SU-DHL-6 (cell line): ENCODE data around the gene CNKSR3.

Source experiments
- H2AFZ ChIP-seq: fragments of 200-600 bp; sonication (generic); 2 replicates; pipeline ENCODE4 v1.6.1; 2014; ENCODE audit warnings: low read depth, mild to moderate bottlenecking, moderate library complexity, mixed read lengths, antibody characterized with exemption, low read length; ENCODE audit not compliant: severe bottlenecking
- H3F3A ChIP-seq: fragments of 200-600 bp; shearing (Covaris generic); 2 replicates; pipeline ENCODE4 v1.6.0; 2016; ENCODE audit warnings: antibody characterized with exemption, mild to moderate bottlenecking; ENCODE audit not compliant: insufficient read depth
- H3K27ac ChIP-seq: fragments of 200-600 bp; sonication (generic); 2 replicates; pipeline ENCODE4 v1.5.1; 2016; ENCODE audit warnings: low read depth, mild to moderate bottlenecking, low read length, moderate library complexity, mixed read lengths
- H3K27me3 ChIP-seq: fragments of 200-600 bp; sonication (generic), shearing (Covaris generic); 2 replicates; pipeline ENCODE4 v1.6.0; 2014; ENCODE audit warnings: mild to moderate bottlenecking, low read length
- H3K36me3 ChIP-seq: fragments of 200-600 bp; sonication (generic); 2 replicates; pipeline ENCODE4 v1.6.1; 2014; ENCODE audit warnings: mild to moderate bottlenecking, low read length, mixed read lengths
- H3K4me2 ChIP-seq: fragments of 300-600, 200-600 bp; shearing (Covaris generic), sonication (generic); 2 replicates; pipeline ENCODE4 v1.6.0; 2014; ENCODE audit warnings: low read length, low read depth, mild to moderate bottlenecking; ENCODE audit not compliant: poor library complexity, severe bottlenecking
- H3K4me3 ChIP-seq: fragments of 200-600 bp; sonication (generic); 2 replicates; pipeline ENCODE4 v1.5.1; 2014; ENCODE audit warnings: antibody characterized with exemption, low read length, mild to moderate bottlenecking, mixed read lengths; ENCODE audit not compliant: insufficient read depth, poor library complexity, severe bottlenecking
- H3K79me2 ChIP-seq: fragments of 200-600 bp; sonication (generic); 2 replicates; pipeline ENCODE4 v1.6.1; 2014; ENCODE audit warnings: mild to moderate bottlenecking, low read length, moderate library complexity; ENCODE audit not compliant: insufficient read depth
- H3K9ac ChIP-seq: fragments of 200-600 bp; sonication (generic); 2 replicates; pipeline ENCODE4 v1.7.0; 2014; ENCODE audit warnings: mild to moderate bottlenecking, low read length
- H3K9me2 ChIP-seq: fragments of 200-600 bp; sonication (generic); replicated peaks from 2 replicates; pipeline ENCODE4 v1.6.1; 2014; ENCODE audit warnings: low read length; ENCODE audit not compliant: insufficient read depth
- H3K9me3 ChIP-seq: fragments of 200-600 bp; sonication (generic); 2 replicates; pipeline ENCODE4 v1.6.1; 2014; ENCODE audit warnings: low read length, mixed read lengths; ENCODE audit not compliant: insufficient read depth
- H4K20me1 ChIP-seq: fragments of 200-600 bp; sonication (generic); 2 replicates; pipeline ENCODE4 v1.6.1; 2014; ENCODE audit warnings: low read depth, mild to moderate bottlenecking, antibody characterized with exemption, low read length, moderate library complexity, mixed read lengths
- CTCF ChIP-seq: fragments of 200-600 bp; sonication (generic); IDR thresholded peaks from one replicate; pipeline ENCODE4 v1.5.1; 2017; ENCODE audit warnings: antibody characterized with exemption, mild to moderate bottlenecking, low read length, moderate library complexity; ENCODE audit not compliant: insufficient read depth, poor library complexity, severe bottlenecking
- EZH2phosphoT487 ChIP-seq: fragments of 200-600 bp; sonication (generic), shearing (Covaris generic); conservative IDR thresholded peaks from 2 replicates; pipeline ENCODE4 v1.6.1; 2018; ENCODE audit warnings: mild to moderate bottlenecking, antibody characterized with exemption, low read length, moderate library complexity, mixed read lengths

The CNKSR3 gene

GRCh38 chr6:154513601-154514320 lies 3.3 kb upstream of the CNKSR3 start:
- TF ChIP-seq EZH2phosphoT487 (no peak), CTCF (no peak)
- no peak overlapping the region for H2AFZ ChIP-seq
- no peak overlapping the region for H3K9ac ChIP-seq

GRCh38 chr6:154512201-154512600 lies 1.7 kb upstream of the CNKSR3 start:
- H3K9ac ChIP-seq, result no peak overlapping the region
- no peaks in the 10 kb centered on the region for H3K27me3 ChIP-seq
- H3K79me2 ChIP-seq, result no peaks in the 10 kb centered on the region
- no peaks in the 10 kb centered on the region for H4K20me1 ChIP-seq
- H2AFZ ChIP-seq, result no peak overlapping the region
- H3K4me2 ChIP-seq, result no peak overlapping the region
- TF ChIP-seq CTCF, result no peak
- no peak for TF ChIP-seq EZH2phosphoT487
- no peaks in the 10 kb centered on the region for H3K36me3 ChIP-seq
- H3F3A ChIP-seq, result no peaks in the 10 kb centered on the region
- H3K27ac ChIP-seq, result no peak overlapping the region
- H3K4me3 ChIP-seq, result no peak overlapping the region
- no peaks in the 10 kb centered on the region for H3K9me2 ChIP-seq
- no peaks in the 10 kb centered on the region for H3K9me3 ChIP-seq

More at GRCh38 chr6:154513601-154514320, 3.3 kb upstream of the CNKSR3 start:
- Histone ChIP-seq H3K4me2 (no peak overlapping the region), H4K20me1 (no peaks in the 10 kb centered on the region), H3K36me3 (no peaks in the 10 kb centered on the region), H3K27ac (no peak overlapping the region), H3K79me2 (no peaks in the 10 kb centered on the region), H3K27me3 (no peaks in the 10 kb centered on the region), H3K4me3 (no peak overlapping the region), H3K9me2 (no peaks in the 10 kb centered on the region), H3F3A (no peaks in the 10 kb centered on the region), H3K9me3 (no peaks in the 10 kb centered on the region)

GRCh38 chr6:154511791-154512190 lies 1.3 kb upstream of the CNKSR3 start:
- H3K9me2 ChIP-seq, result no peaks in the 10 kb centered on the region
- H3K27me3 ChIP-seq, result no peaks in the 10 kb centered on the region
- no peaks in the 10 kb centered on the region for H3F3A ChIP-seq
- H3K36me3 ChIP-seq, result no peaks in the 10 kb centered on the region
- H3K4me2 ChIP-seq, result no peak overlapping the region
- H4K20me1 ChIP-seq, result no peaks in the 10 kb centered on the region
- H2AFZ ChIP-seq, result no peak overlapping the region
- TF ChIP-seq EZH2phosphoT487 (no peak), CTCF (no peak)
- H3K9ac ChIP-seq, result no peak overlapping the region
- no peaks in the 10 kb centered on the region for H3K9me3 ChIP-seq
- no peaks in the 10 kb centered on the region for H3K79me2 ChIP-seq
- H3K27ac ChIP-seq, result no peak overlapping the region
- no peak overlapping the region for H3K4me3 ChIP-seq
